GM19324 (cell line): ENCODE results near the gene TBC1D2B.
A peak's percentile ranks its signal among the peaks of the same experiment; 100 is the strongest.
"Not testable (repeated sequence)": the region's sequence is repeated elsewhere in the genome, so short reads cannot be mapped to it uniquely, and the experiment has no call there.

ENCODE experiments used
- ATAC-seq: cut with Tn5 transposase; IDR thresholded peaks from one replicate; pipeline ENCODE4 v1.9.1; 2021; ENCODE audit warnings: mild to moderate bottlenecking, moderate library complexity; ENCODE audit not compliant: unreplicated experiment, low FRiP score

The TBC1D2B gene

GRCh38 chr15:77959432-77959879, 118.1 kb downstream of the TBC1D2B start:
- ATAC-seq: peak; percentile 67

- ATAC-seq: not testable (repeated sequence)
Measured at GRCh38 chr15:77958716-77959431, 118.6 kb downstream of the TBC1D2B start.

- not testable (repeated sequence) for ATAC-seq
Measured at GRCh38 chr15:77958021-77958420, 119.5 kb downstream of the TBC1D2B start.

- ATAC-seq: not testable (repeated sequence)
Measured at GRCh38 chr15:77953926-77954325, 123.6 kb downstream of the TBC1D2B start.

- ATAC-seq: not testable (repeated sequence)
Measured at GRCh38 chr15:77952928-77953446, 124.5 kb downstream of the TBC1D2B start.

GRCh38 chr15:77951105-77951786, 126.3 kb downstream of the TBC1D2B start:
- ATAC-seq: not testable (repeated sequence)

GRCh38 chr15:77950470-77950869, 127.0 kb downstream of the TBC1D2B start:
- ATAC-seq: not testable (repeated sequence)

GRCh38 chr15:77945566-77945965, 131.9 kb downstream of the TBC1D2B start:
- no peak for ATAC-seq
